Measurements from ENCODE around the gene CFAP97.

The CFAP97 gene

GRCh38 chr4:185196437-185196836, 7.4 kb downstream of the CFAP97 start:
- DNase-seq: no peak

- DNase-seq: no peak
These were observed 8.6 kb downstream of the CFAP97 start for GRCh38 chr4:185194924-185195888.

- DNase-seq: no peak
These were observed 11.7 kb downstream of the CFAP97 start for GRCh38 chr4:185192059-185192458.

- no peak for DNase-seq
These were observed 13.4 kb downstream of the CFAP97 start for GRCh38 chr4:185190306-185190856.

GRCh38 chr4:185189606-185190305, 14.0 kb downstream of the CFAP97 start:
- DNase-seq: no peak

GRCh38 chr4:185186769-185187168, 17.0 kb downstream of the CFAP97 start:
- DNase-seq: no peak

GRCh38 chr4:185183622-185184281, 20.0 kb downstream of the CFAP97 start:
- DNase-seq: peak; percentile 68

GRCh38 chr4:185182239-185182638, 21.6 kb downstream of the CFAP97 start:
- no peak for DNase-seq

GRCh38 chr4:185179488-185179887, 24.3 kb downstream of the CFAP97 start:
- DNase-seq: peak; percentile 13

- no peak for DNase-seq
These were observed 32.3 kb downstream of the CFAP97 start for GRCh38 chr4:185171373-185172071.

- no peak for DNase-seq
These were observed 36.6 kb downstream of the CFAP97 start for GRCh38 chr4:185167234-185167633.

GRCh38 chr4:185165605-185166063, 38.2 kb downstream of the CFAP97 start:
- no peak for DNase-seq

GRCh38 chr4:185151296-185151695, 52.5 kb downstream of the CFAP97 start:
- DNase-seq: no peak

GRCh38 chr4:185149392-185149791, 54.4 kb downstream of the CFAP97 start:
- no peak for DNase-seq

GRCh38 chr4:185145572-185145971, 58.2 kb downstream of the CFAP97 start:
- no peak for DNase-seq

- DNase-seq: no peak
These were observed 59.1 kb downstream of the CFAP97 start for GRCh38 chr4:185144601-185145240.

GRCh38 chr4:185143601-185143969, 60.2 kb downstream of the CFAP97 start:
- peak; percentile 19 for DNase-seq

GRCh38 chr4:185142912-185143600, 60.7 kb downstream of the CFAP97 start, which contains the start of gene SLC25A4:
TSS of gene SLC25A4 (plus strand) at chr4:185143266. CDS start at chr4:185143373, 107 bp downstream.
- DNase-seq: peak; percentile 84

GRCh38 chr4:185142564-185142911, 61.3 kb downstream of the CFAP97 start:
- DNase-seq: no peak

- no peak for DNase-seq
These were observed 62.0 kb downstream of the CFAP97 start for GRCh38 chr4:185141777-185142176.

GRCh38 chr4:185139736-185140135, 64.1 kb downstream of the CFAP97 start:
- DNase-seq: no peak

Measured in stimulated activated CD4-positive, alpha-beta T cell treated with anti-CD3 and anti-CD28 coated beads, Interleukin-1b, Interleukin-23, amount 100 ng/mL, for 48 hours (primary cell).